SK-N-SH (cell line): ENCODE results near the gene CCR6. TPM values are rescaled to one million over a fixed set of nuclear protein-coding genes. Genes with fewer than 3 reads are reported as not detected.

Experiments used
- CTCF ChIA-PET: fragments of 300-600, 350-600 bp; formaldehyde crosslinking; extraction: SDS; loops from one replicate; lab custom pipeline; 2021; lab: Yijun Ruan, JAX
- POLR2A ChIA-PET: fragments of 350-600 bp; sonication (Branson Sonifier 250); formaldehyde crosslinking; extraction: SDS; loops from one replicate; lab custom pipeline; 2020; ENCODE audit warnings: antibody characterized with exemption, inconsistent platforms; lab: Yijun Ruan, JAX
- DNase-seq: peaks from one replicate; pipeline ENCODE4 v3.0.0; 2012
- H2AFZ ChIP-seq: fragments of 200-600 bp; sonication (generic); 2 replicates; pipeline ENCODE4 v1.8.1; 2016; ENCODE audit warnings: antibody characterized with exemption, mild to moderate bottlenecking, low read depth
- H3F3A ChIP-seq: fragments of 200-600 bp; sonication (generic); replicated peaks from 2 replicates; pipeline ENCODE3; 2016; ENCODE audit warnings: antibody characterized with exemption, mild to moderate bottlenecking; ENCODE audit not compliant: insufficient read depth
- H3K27ac ChIP-seq, 2 experiments: fragments of 200-500 bp in 1 of 2; fragments of 200-600 bp in 1 of 2; sonication (Bioruptor generic) in 1 of 2; sonication (generic), shearing (Covaris generic) in 1 of 2; 2 replicates each; pipeline versions ENCODE4 v1.5.1 to v1.6.1; 2014 to 2016; ENCODE audit warnings: low read depth in 2 of 2, inconsistent platforms in 1 of 2, low read length in 1 of 2, mild to moderate bottlenecking in 1 of 2, mixed read lengths in 1 of 2
- H3K27me3 ChIP-seq: fragments of 200-600 bp; sonication (generic), shearing (Covaris generic); 2 replicates; pipeline ENCODE4 v1.6.1; 2016; ENCODE audit warnings: mixed run types; ENCODE audit not compliant: insufficient read depth
- H3K36me3 ChIP-seq, 2 experiments: fragments of 200-500 bp in 1 of 2; fragments of 200-600 bp in 1 of 2; sonication (Bioruptor generic) in 1 of 2; sonication (generic) in 1 of 2; replicated peaks in 1 of 2; 2 replicates each; pipeline versions ENCODE3 to v1.5.1; 2014 to 2016; ENCODE audit warnings: low read length in 1 of 2, mild to moderate bottlenecking in 1 of 2; ENCODE audit not compliant: insufficient read depth in 2 of 2, control insufficient read depth in 1 of 2
- H3K4me1 ChIP-seq, 2 experiments: fragments of 200-500 bp in 1 of 2; fragments of 200-600 bp in 1 of 2; sonication (Bioruptor generic) in 1 of 2; sonication (generic), shearing (Covaris generic) in 1 of 2; 2 replicates each; pipeline versions ENCODE4 v1.5.1 to v1.6.1; 2014 to 2016; ENCODE audit warnings: low read depth in 1 of 2, low read length in 1 of 2, mixed run types in 1 of 2; ENCODE audit not compliant: insufficient read depth in 2 of 2, control insufficient read depth in 1 of 2
- H3K4me2 ChIP-seq: fragments of 200-600 bp; sonication (generic), shearing (Covaris generic); 2 replicates; pipeline ENCODE4 v1.6.1; 2017; ENCODE audit warnings: mixed run types
- H3K4me3 ChIP-seq, 2 experiments: fragments of 200-500 bp in 1 of 2; fragments of 200-600 bp in 1 of 2; sonication (Bioruptor generic) in 1 of 2; sonication (generic), shearing (Covaris generic) in 1 of 2; 2 replicates each; pipeline versions ENCODE4 v1.5.1 to v1.8.1; 2014 to 2016; ENCODE audit warnings: low read depth in 2 of 2, inconsistent platforms in 1 of 2, low read length in 1 of 2, mild to moderate bottlenecking in 1 of 2, mixed read lengths in 1 of 2, moderate library complexity in 1 of 2
- H3K79me2 ChIP-seq: fragments of 200-600 bp; sonication (generic); 2 replicates; pipeline ENCODE4 v1.8.1; 2017; ENCODE audit warnings: mild to moderate bottlenecking; ENCODE audit not compliant: insufficient read depth
- H3K9ac ChIP-seq: fragments of 200-600 bp; sonication (generic); 2 replicates; pipeline ENCODE4 v1.6.1; 2017; ENCODE audit warnings: mixed run types
- H3K9me2 ChIP-seq: fragments of 200-600 bp; sonication (generic); 2 replicates; pipeline ENCODE4 v1.6.1; 2017; ENCODE audit warnings: mixed run types
- H3K9me3 ChIP-seq: fragments of 200-600 bp; sonication (generic); 2 replicates; pipeline ENCODE4 v1.6.1; 2017; ENCODE audit warnings: mixed run types, mild to moderate bottlenecking, moderate library complexity
- H4K20me1 ChIP-seq: fragments of 200-600 bp; sonication (generic); 2 replicates; pipeline ENCODE4 v1.6.1; 2017; ENCODE audit warnings: mild to moderate bottlenecking, mixed run types; ENCODE audit not compliant: insufficient read depth
- CTCF ChIP-seq: fragments of 200-600 bp; sonication (generic); IDR thresholded peaks from 2 replicates; pipeline ENCODE4 v1.6.1; 2017; ENCODE audit warnings: antibody characterized with exemption, mild to moderate bottlenecking, moderate library complexity
- ELF1 ChIP-seq: IDR thresholded peaks from 2 replicates; pipeline ENCODE4 v1.4.0; 2012
- EZH2phosphoT487 ChIP-seq: fragments of 200-600 bp; sonication (generic); IDR thresholded peaks from 2 replicates; pipeline ENCODE4 v1.6.1; 2017; ENCODE audit warnings: low read depth, mixed run types, mild to moderate bottlenecking, antibody characterized with exemption, moderate library complexity, borderline replicate concordance
- FOXM1 ChIP-seq: IDR thresholded peaks from 2 replicates; pipeline ENCODE4 v1.4.0; 2012; ENCODE audit warnings: low read depth, mild to moderate bottlenecking
- GABPA ChIP-seq: IDR thresholded peaks from 2 replicates; pipeline ENCODE4 v1.4.0; 2012; ENCODE audit warnings: low read depth, mild to moderate bottlenecking
- GATA2 ChIP-seq: sonication (generic); formaldehyde crosslinking; IDR thresholded peaks from 2 replicates; pipeline ENCODE4 v1.5.0; 2020; ENCODE audit warnings: mild to moderate bottlenecking, missing genetic modification reagents
- JUND ChIP-seq: IDR thresholded peaks from 2 replicates; pipeline ENCODE4 v1.4.0; 2012
- MAX ChIP-seq: IDR thresholded peaks from 2 replicates; pipeline ENCODE4 v1.4.0; 2012; ENCODE audit warnings: low read depth
- RCOR1 ChIP-seq: fragments of 150-350 bp; IDR thresholded peaks from 2 replicates; pipeline ENCODE4 v1.6.1; 2017; ENCODE audit warnings: antibody characterized with exemption, low read length
- RFX5 ChIP-seq: IDR thresholded peaks from 2 replicates; pipeline ENCODE4 v1.6.1; 2012; ENCODE audit warnings: mild to moderate bottlenecking, improper control_type of control experiment, low read length
- SIN3A ChIP-seq: IDR thresholded peaks from 2 replicates; pipeline ENCODE4 v1.6.1; 2012; ENCODE audit warnings: low read depth, mild to moderate bottlenecking, low read length, moderate library complexity, borderline replicate concordance
- SMC3 ChIP-seq: IDR thresholded peaks from 2 replicates; pipeline ENCODE4 v1.6.1; 2012; ENCODE audit warnings: low read depth, low read length, improper control_type of control experiment
- TCF12 ChIP-seq: IDR thresholded peaks from 2 replicates; pipeline ENCODE4 v1.4.0; 2012
- TEAD4 ChIP-seq: IDR thresholded peaks from 2 replicates; pipeline ENCODE4 v1.4.0; 2012; ENCODE audit warnings: mild to moderate bottlenecking, borderline replicate concordance; ENCODE audit not compliant: insufficient read depth
- USF1 ChIP-seq: IDR thresholded peaks from 2 replicates; pipeline ENCODE4 v1.4.0; 2012; ENCODE audit warnings: low read depth, borderline replicate concordance
- USF2 ChIP-seq: fragments of 150-350 bp; IDR thresholded peaks from 2 replicates; pipeline ENCODE4 v1.6.1; 2017; ENCODE audit warnings: antibody characterized with exemption, low read length, low read depth, borderline replicate concordance
- YY1 ChIP-seq: IDR thresholded peaks from 2 replicates; pipeline ENCODE4 v1.4.0; 2012; ENCODE audit warnings: low read depth, mild to moderate bottlenecking
- ZBTB33 ChIP-seq: IDR thresholded peaks from 2 replicates; pipeline ENCODE4 v1.4.0; 2012; ENCODE audit warnings: low read depth, borderline replicate concordance
- WGBS: methylation state at CpG from one replicate; pipeline ENCODE4 v1.1.6; 2017; ENCODE audit warnings: low lambda C conversion rate; 5-methylcytosine and 5-hydroxymethylcytosine counted together
- polyA plus RNA-seq, 3 experiments: library from polyadenylated mRNA; depleted of rRNA; stranded (reverse); fragments of >200 nt; gene quantifications; 2 replicates each; pipeline ENCODE4 v1.2.3, GENCODE V29; 2012

Gene CCR6
- polyA plus RNA-seq, 1 of the 3 experiments (the other 2 are of a cell fraction) = not detected

- no peaks in the 10 kb centered on the region for H3K9me2 ChIP-seq
- WGBS = 30% methylated on average over 4 of the region's 4 CpGs
- no peak overlapping the region for H3K4me2 ChIP-seq
- no peaks in the 10 kb centered on the region for H3K27me3 ChIP-seq
- H4K20me1 ChIP-seq = no peaks in the 10 kb centered on the region
- ChIA-PET CTCF (interaction anchor here (1.5 kb wide), 1 partner anchor 21 kb away, joined by 3 read pairs; no protein-coding TSS in a partner anchor), POLR2A (no interaction called here)
- TF ChIP-seq GATA2 (CRISPR knock-in tag) (no peak), SMC3 (no peak), USF1 (no peak), ZBTB33 (no peak), SIN3A (no peak), ELF1 (no peak), USF2 (no peak), CTCF (no peak), FOXM1 (no peak), TEAD4 (no peak), EZH2phosphoT487 (no peak), YY1 (no peak), RFX5 (no peak), TCF12 (no peak), GABPA (no peak), MAX (no peak), JUND (no peak), RCOR1 (no peak)
- H3K4me3 ChIP-seq = no peak overlapping the region
- H3K9ac ChIP-seq = no peak overlapping the region
- no peak overlapping the region for H3K27ac ChIP-seq
- no peak overlapping the region for H2AFZ ChIP-seq
- DNase-seq = no peak
- H3K9me3 ChIP-seq = no peaks in the 10 kb centered on the region
- no peaks in the 10 kb centered on the region for H3F3A ChIP-seq
- no peaks in the 10 kb centered on the region for H3K36me3 ChIP-seq
- H3K4me1 ChIP-seq = peaks cover 0 to 3% of the 10 kb centered on the region in 2 experiments; a peak in 1 of 4 replicates
- H3K79me2 ChIP-seq = no peaks in the 10 kb centered on the region
These were observed 27.9 kb upstream of the CCR6 start for GRCh38 chr6:167094820-167095637.
